LNCaP clone FGC (cell line): ENCODE data around the gene INPP5A.

Experiments
- DNase-seq: peaks from one replicate; pipeline ENCODE4 v3.0.0-alpha.2; 2011; ENCODE audit warnings: low read depth
- H3K4me3 ChIP-seq: 2 replicates; pipeline ENCODE4 v1.5.1; 2011; ENCODE audit warnings: mild to moderate bottlenecking, low read depth, low read length, control low read depth
- TF ChIP-seq, protein P1 (sequence below): IDR thresholded peaks from 2 replicates; pipeline ENCODE4 v1.5.1; 2012; ENCODE audit warnings: mild to moderate bottlenecking; ENCODE audit not compliant: control insufficient read depth, insufficient read depth; ENCODE audit errors: extremely low read depth

Gene INPP5A

DNA sequence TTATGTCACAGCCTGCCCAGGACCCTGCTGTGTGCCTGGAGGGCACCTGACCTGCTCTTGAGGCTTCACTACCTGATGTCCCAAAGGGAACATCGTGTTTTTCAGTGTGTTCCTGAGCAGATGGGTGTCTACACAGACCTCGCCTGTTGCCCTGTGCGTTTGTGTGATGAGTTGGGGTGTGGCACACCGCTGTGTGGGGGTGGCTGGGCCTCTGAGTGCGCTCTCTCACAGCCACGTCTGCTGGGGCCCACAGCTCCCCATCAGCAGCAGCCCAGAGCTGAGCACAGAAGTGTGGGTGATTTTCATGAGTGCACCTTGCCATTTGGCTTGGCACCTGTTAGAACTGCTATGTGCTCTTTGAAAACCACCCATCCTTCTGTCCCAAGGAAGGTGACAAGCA lies 126.8 kb downstream of the INPP5A start:
- DNase-seq = no peak
- no peak overlapping the region for H3K4me3 ChIP-seq
- TF ChIP-seq, protein P1, sequence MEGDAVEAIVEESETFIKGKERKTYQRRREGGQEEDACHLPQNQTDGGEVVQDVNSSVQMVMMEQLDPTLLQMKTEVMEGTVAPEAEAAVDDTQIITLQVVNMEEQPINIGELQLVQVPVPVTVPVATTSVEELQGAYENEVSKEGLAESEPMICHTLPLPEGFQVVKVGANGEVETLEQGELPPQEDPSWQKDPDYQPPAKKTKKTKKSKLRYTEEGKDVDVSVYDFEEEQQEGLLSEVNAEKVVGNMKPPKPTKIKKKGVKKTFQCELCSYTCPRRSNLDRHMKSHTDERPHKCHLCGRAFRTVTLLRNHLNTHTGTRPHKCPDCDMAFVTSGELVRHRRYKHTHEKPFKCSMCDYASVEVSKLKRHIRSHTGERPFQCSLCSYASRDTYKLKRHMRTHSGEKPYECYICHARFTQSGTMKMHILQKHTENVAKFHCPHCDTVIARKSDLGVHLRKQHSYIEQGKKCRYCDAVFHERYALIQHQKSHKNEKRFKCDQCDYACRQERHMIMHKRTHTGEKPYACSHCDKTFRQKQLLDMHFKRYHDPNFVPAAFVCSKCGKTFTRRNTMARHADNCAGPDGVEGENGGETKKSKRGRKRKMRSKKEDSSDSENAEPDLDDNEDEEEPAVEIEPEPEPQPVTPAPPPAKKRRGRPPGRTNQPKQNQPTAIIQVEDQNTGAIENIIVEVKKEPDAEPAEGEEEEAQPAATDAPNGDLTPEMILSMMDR = no peak

DNA sequence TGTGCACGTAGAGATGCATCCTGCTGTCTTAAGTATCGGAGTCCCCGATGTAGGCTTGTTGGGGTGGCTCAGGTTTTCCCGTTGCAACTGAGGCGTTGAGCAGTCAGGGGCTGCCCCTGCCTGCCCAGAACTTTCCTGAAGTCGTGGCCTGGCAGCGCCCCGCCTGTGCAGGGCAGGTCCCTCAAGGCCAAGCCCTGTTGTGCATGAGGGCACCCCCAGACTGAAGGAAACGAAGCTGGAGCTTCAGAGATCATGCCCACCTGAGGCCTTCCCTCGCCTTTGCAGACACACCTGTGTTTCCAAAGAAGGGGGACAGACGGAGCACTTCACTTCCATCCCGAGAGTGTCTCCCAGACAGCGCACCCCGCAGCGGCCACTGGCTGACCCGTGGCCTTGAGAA lies 127.3 kb downstream of the INPP5A start:
- DNase-seq = no peak
- H3K4me3 ChIP-seq = no peak overlapping the region
- TF ChIP-seq, protein P1 = no peak

DNA sequence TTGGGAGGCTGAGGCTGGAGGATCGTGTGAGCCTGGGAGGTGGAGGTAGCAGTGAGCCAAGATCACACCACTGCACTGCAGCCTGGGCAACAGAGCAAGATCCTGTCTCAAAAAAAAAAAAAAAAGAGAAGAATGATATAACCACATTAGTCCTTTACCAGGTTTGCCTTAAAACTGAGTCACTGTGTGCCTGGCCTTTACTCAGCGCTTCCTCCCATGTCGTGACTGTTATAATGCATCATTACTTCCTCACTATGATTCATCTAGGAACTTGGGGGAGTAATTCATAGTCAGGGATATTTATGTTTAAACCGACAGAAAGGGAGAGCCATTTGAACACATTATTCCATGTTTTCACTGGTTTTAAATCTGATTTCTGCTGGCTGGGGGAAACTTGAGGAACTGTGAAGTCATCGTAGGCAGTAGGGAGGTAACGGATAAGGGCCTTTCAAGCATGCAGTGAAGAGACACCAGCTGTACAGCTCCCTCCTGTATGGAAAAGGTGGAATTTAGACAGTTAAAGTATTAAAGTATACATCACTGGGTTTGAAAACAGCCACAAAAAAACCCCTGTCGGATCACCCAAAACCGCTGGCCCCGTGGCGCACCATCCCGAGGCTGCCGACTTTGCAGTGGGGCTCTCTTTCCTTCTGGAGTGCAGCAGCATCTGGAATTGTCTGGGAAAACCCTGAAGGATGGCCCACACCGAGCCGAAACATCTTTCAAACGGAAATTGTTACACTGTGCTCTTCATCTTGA lies 128.5 kb downstream of the INPP5A start:
- no peak for DNase-seq
- H3K4me3 ChIP-seq = no peak overlapping the region

DNA sequence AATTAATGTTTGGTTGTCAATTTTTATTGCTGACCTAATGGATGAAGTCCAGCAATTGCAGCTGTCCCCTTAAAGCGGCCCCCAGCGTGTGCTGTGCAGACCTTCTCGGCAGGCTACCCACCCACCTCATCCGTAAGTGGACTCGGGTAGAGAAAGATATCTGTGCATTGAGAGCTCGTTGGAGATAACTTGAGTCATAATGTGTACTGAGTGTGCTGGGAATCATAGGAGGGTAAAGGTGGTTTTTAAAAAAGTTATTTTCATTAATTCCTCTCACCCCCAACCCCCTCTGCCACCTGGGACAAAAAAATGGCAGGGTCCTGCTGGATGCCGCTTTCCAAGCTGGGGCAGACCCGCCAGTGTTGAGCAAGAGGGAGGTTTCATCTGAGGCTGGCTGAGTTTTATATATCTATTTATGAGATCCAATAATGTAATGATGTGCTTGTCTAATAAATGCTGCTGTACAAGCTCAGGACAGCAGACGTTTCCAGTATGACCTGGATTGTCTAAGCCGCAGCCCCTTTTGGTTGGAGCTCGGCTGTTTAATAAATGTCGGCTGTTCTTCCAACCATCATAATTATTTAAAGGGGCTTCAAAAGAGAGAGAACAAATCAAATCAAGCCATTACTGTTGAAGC lies 129.2 kb downstream of the INPP5A start:
- TF ChIP-seq, protein P1 = no peak
- H3K4me3 ChIP-seq = no peak overlapping the region
- no peak for DNase-seq

More for the DNA sequence above, 128.5 kb downstream of the INPP5A start:
- TF ChIP-seq, protein P1 = no peak

DNA sequence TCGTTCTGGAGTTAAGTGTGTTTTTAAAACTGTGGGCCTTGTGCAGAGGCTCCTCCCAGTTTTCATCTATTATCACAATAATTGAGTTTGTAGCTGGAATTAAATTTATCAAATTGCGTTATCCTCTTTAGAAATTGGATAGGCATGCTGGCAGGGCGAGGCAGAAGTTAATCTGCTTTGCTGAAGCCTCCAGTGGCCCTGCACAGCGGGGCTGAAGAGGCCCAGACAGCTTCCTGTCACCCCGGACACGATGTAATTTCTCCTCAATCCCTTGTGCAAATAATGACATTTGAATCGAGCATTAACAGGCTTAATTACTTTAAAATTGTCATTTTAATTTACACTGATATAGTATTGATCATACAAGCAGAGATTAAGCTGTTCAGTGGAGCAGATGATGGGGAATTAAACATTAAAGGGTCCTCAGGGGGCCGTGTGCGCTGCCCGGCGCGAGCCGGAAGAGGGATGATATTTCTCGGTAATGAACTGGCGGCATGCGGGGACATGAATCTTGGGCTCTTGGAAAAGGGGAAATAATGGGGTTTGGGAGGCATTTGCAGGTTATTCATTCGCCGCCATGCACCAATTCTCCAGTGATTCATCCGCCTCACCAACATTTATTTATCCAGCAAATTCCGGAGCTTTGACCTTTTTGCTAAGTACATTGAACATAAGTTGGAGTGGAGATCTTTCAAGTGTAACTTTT lies 129.9 kb downstream of the INPP5A start:
- TF ChIP-seq, protein P1 = no peak
- no peak for DNase-seq
- no peak overlapping the region for H3K4me3 ChIP-seq

DNA sequence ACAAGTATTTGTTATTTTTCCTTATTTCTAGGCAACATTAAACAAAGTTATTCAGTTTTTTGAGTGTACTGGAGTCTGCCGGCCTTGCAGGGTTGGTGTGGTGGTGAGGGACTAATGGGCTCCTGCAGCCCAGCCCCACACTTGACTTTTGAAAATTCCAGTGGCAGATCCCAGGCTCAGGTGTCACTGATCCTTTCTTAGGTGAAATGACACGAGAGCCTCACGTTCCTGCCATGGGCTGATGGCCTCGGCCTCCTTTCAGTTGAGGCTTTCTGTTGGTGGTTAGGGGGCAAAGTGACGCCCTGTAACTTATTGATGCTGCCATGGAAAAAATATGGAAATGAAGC lies 130.4 kb downstream of the INPP5A start:
- no peak for DNase-seq
- TF ChIP-seq, protein P1 = no peak
- H3K4me3 ChIP-seq = no peak overlapping the region
